Testis (tissue), 2 donors: ENCODE results near the gene HBP1.

Experiments
- CTCF ChIP-seq, 3 experiments: fragments of 450-650 bp in 2 of 3; fragments of 200-600 bp in 1 of 3; sonication (generic) in 1 of 3; IDR thresholded peaks; one replicate each; pipeline ENCODE4 v1.5.1; 2016 to 2019; ENCODE audit warnings: antibody characterized with exemption in 3 of 3, mild to moderate bottlenecking in 2 of 3, moderate library complexity in 1 of 3
- POLR2A ChIP-seq: fragments of 450-650 bp; IDR thresholded peaks from one replicate; pipeline ENCODE4 v1.6.1; 2017; ENCODE audit warnings: antibody characterized with exemption, mild to moderate bottlenecking, moderate library complexity

- no peak for TF ChIP-seq POLR2A
- no peak for TF ChIP-seq CTCF (IDR thresholded peaks at IDR 0.05)
Observed at GRCh38 chr7:107152011-107152410, 16.8 kb upstream of the HBP1 start.
